Natural killer cell treated with Interleukin-12 subunit alpha and Interleukin-12 subunit beta and Interleukin-15 and Interleukin-18, amount 100 ng/mL, for 72 hours (primary cell): Measurements from ENCODE around the gene GRK6. TPM values are rescaled to one million over a fixed set of nuclear protein-coding genes. Genes with fewer than 3 reads are reported as not detected.
A peak's percentile ranks its signal among the peaks of the same experiment; 100 is the strongest.
"Not testable (repeated sequence)": the region's sequence is repeated elsewhere in the genome, so short reads cannot be mapped to it uniquely, and the experiment has no call there.

Source experiments
- ATAC-seq, 2 donors: fragments of 150-1000 bp; cut with Tn5 transposase in 1 of 2; sonication (Bioruptor Pico), chemical (Tn5 transposase) in 1 of 2; 2 replicates each; pipeline ENCODE4 v1.10.0; 2021
- DNase-seq: peaks from one replicate; pipeline ENCODE4 v3.0.0; 2022; ENCODE audit warnings: low spot score
- H3K27ac Mint-ChIP-seq, 2 donors: 1 replicate in 1 of 2; 2 replicates in 1 of 2; pipeline ENCODE4 v1.8.0; 2022; ENCODE audit warnings: mixed read lengths in 2 of 2, mild to moderate bottlenecking in 1 of 2, moderate library complexity in 1 of 2
- H3K27me3 Mint-ChIP-seq, 2 donors: 1 replicate in 1 of 2; 2 replicates in 1 of 2; pipeline ENCODE4 v1.8.0; 2022; ENCODE audit warnings: mixed read lengths in 2 of 2
- H3K36me3 Mint-ChIP-seq: one replicate; pipeline ENCODE4 v1.8.0; 2022; ENCODE audit warnings: mixed read lengths
- H3K4me1 Mint-ChIP-seq, 2 donors: 1 replicate in 1 of 2; 2 replicates in 1 of 2; pipeline ENCODE4 v1.8.0; 2022; ENCODE audit warnings: low read depth in 2 of 2, mixed read lengths in 2 of 2, mild to moderate bottlenecking in 1 of 2
- H3K4me3 Mint-ChIP-seq: one replicate; pipeline ENCODE4 v1.8.0; 2022; ENCODE audit warnings: mixed read lengths
- H3K9me3 Mint-ChIP-seq: 2 replicates; pipeline ENCODE4 v1.8.0; 2022; ENCODE audit warnings: mixed read lengths
- total RNA-seq, 2 donors: library from RNA; stranded (reverse); gene quantifications; one replicate each; pipeline ENCODE4 v1.2.3, GENCODE V29; 2022

GRK6 gene
- total RNA-seq, 2 donors from 2014 or later = 58.1 to 113 TPM

DNA sequence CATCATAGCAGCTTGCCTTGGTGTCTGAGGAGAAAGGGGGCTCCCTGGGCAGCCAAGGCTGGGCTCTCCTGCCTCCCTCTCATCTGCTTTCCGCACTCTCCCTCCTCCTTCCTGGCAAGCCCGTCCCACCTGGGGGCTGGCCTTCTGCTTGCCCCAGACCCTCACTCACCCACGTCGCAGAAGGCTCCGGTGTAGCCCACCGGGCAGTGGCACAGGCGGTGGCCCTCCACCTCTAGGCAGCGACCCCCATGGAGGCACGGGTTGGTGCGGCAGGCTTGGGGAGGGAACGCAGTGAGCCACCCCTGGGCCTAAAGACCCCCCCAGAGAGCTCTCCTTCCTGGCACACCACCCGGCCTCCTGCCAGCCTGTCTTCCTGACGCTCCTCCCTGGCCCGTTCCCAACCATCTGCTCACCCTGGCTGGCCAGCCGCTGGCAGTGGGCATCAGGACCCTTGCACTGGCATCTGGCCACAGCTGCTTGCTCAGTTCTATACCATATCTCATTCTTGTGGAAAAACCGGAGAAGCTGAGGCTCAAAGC lies 21.8 kb upstream of the GRK6 start:
- Mint-ChIP-seq H3K27me3 (peaks cover 10 to 13% of the 10 kb centered on the region in 2 donors), H3K36me3 (no peaks in the 10 kb centered on the region), H3K4me3 (peak overlapping the region; percentile 68), H3K27ac (no peak overlapping the region), H3K4me1 (peaks cover 43% of the 10 kb centered on the region in 2 donors), H3K9me3 (no peaks in the 10 kb centered on the region)
- DNase-seq (no peak), ATAC-seq (no peak)

DNA sequence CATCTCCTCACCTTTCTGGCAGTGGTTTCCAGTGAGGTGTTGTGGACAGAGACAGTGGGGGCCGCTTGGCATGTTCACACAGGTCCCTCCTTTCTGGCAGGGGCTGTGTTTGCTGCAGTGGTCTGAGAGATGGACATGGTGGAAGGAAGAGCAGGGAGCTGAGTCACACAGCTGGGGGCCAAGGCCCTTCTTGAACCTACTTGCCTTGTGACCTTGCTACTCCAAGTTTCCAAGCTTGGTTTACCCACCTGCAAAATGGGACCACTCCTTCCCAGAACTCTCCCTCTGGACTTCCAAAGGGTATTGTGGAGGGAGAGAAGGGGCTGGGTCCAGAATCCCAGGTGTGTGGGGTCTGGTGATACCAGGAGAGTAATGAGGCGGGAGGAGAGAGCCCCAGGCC lies 21.2 kb upstream of the GRK6 start:
- DNase-seq = no peak
- Mint-ChIP-seq H3K27ac (no peak overlapping the region), H3K4me3 (peak overlapping the region; percentile 68), H3K9me3 (no peaks in the 10 kb centered on the region), H3K4me1 (peaks cover 43 to 44% of the 10 kb centered on the region in 2 donors), H3K27me3 (peaks cover 10 to 13% of the 10 kb centered on the region in 2 donors), H3K36me3 (no peaks in the 10 kb centered on the region)
- no peak for ATAC-seq

DNA sequence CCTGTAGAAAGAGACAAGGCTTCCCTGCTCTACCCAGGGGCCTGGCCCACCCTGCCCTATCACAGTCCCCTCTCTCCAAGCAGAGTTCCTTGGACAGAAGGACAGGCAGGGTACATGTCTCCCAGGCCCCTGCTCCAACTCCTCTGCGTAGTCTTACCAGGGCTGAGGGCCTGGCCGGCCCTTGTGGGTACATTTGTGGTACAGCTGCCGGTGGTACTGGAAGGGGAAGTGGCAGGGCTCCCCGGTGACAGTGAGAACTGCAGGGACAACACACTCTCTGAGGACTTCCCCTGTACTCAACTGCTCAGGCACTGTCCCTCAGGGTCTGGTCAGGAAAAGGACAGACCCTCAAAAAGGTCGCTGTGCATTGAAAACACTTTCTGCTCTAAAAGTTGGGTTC lies 20.7 kb upstream of the GRK6 start:
- H3K27ac Mint-ChIP-seq = peak overlapping the region in 1 of 2 donors; percentile 47
- H3K36me3 Mint-ChIP-seq = no peaks in the 10 kb centered on the region
- DNase-seq (no peak), ATAC-seq (peak in 1 of 2 donors; percentile 26)
- no peaks in the 10 kb centered on the region for H3K9me3 Mint-ChIP-seq
- peaks cover 10 to 13% of the 10 kb centered on the region in 2 donors for H3K27me3 Mint-ChIP-seq
- peak overlapping the region; percentile 48 for H3K4me3 Mint-ChIP-seq
- H3K4me1 Mint-ChIP-seq = peaks cover 48 to 49% of the 10 kb centered on the region in 2 donors

DNA sequence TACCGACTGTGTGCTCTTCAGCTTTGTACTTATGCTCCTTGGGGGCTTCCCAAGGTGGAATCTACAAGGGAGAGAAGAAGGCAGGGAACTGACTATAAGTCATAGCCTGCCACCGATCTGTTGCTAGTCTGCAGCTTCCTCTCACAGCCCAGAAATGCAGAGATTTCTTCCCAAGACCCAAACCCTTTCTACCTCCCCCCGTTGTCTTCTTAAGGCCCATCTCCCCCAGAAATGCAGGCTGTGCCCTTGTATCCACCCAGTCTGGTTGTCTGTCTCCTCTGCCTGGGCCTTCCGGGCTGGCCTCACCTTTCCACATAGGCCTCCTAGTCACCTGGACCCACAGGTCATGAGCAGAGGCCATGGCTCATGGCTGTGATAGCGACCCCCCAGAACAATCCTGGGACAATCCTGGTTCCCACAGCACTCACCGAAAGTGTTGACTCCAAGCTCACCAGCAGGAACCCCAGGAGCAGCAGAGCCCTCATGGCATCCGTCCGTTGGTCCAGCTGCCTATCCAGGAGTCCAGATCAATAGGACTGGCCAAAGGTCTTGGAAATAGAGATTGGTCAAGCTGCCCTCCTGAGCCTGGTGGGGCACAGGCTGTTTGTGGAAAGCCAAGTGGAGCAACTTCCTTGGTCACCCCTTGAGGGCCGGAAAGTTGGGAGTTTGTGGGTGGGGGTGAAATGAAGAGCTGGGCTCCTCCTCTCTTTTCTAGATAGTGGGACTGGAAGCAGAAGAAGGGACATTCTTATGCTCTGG lies 17.3 kb upstream of the GRK6 start, which contains the start of gene F12:
F12 (minus strand) TSS at position 522 of the 759 bp plus-strand sequence; CDS start at position 485, 37 bp downstream.
- Mint-ChIP-seq H3K9me3 (no peaks in the 10 kb centered on the region), H3K4me3 (peak within 1 kb of the TSS; percentile 55), H3K36me3 (no peaks in the 10 kb centered on the region), H3K27ac (peak within 1 kb of the TSS; percentile 42 to 81), H3K4me1 (peaks cover 58 to 65% of the 10 kb centered on the region in 2 donors), H3K27me3 (no peaks in the 10 kb centered on the region)
- DNase-seq (no peak), ATAC-seq (no peak)

DNA sequence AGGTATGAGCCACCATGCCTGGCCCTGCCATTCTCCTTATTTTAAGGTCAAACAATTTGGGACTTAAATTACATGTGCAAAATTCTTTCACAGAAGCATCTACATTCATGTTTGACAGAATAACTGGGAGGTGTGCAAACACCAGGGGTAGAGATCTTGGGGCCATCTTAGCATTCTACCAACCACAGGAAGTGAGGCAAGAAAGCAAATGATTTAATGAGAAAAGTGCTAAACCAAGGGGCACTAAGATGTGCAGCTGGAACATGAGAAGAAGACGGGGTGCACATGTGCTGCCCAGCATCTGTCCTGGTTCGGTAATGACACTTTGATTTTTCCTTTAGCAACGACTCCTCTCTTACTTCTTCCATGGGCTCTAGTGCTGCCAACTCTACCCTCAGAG lies 15.9 kb upstream of the GRK6 start:
- H3K4me1 Mint-ChIP-seq = peaks cover 46 to 54% of the 10 kb centered on the region in 2 donors
- ATAC-seq = peak; percentile 70

DNA sequence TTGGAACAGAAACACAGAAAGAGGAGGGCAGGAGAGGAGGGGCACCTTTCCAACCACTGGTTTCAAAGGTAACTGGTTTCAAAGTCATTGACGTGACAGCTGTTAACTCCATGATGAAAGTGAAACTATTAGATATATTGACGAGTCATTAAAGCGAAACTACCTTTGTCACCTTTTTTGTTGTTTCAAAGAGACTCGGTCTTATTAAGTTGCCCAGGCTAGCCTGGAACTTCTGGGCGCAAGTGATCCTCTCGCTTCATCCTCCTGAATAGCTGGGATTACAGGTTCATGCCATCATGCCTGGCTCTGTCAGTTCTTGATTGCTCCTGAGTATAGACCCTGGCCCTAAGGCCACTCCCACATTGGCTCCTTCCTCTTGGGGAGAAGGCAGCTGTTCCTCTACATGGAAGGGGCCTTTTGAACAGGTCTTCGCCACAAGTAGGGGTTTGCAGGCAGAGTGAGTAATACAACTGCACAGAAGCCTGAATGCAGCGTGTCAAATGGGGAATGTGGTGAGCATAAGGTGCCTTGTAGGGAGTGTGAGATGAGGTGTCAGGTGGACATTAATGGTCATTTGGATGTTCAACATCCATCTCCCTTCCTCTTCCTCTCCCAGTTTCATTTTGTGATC lies 13.8 kb upstream of the GRK6 start:
- ATAC-seq (peak in 1 of 2 donors; percentile 57), DNase-seq (no peak)
- H3K36me3 Mint-ChIP-seq = no peaks in the 10 kb centered on the region
- H3K27ac Mint-ChIP-seq = peak overlapping the region; percentile 41 to 59
- H3K27me3 Mint-ChIP-seq = no peaks in the 10 kb centered on the region
- no peaks in the 10 kb centered on the region for H3K9me3 Mint-ChIP-seq
- H3K4me3 Mint-ChIP-seq = peak overlapping the region; percentile 62
- peaks cover 32 to 39% of the 10 kb centered on the region in 2 donors for H3K4me1 Mint-ChIP-seq

More for the DNA sequence above, 15.9 kb upstream of the GRK6 start:
- no peaks in the 10 kb centered on the region for H3K9me3 Mint-ChIP-seq
- peak overlapping the region; percentile 42 to 81 for H3K27ac Mint-ChIP-seq
- no peak for DNase-seq
- H3K27me3 Mint-ChIP-seq = no peaks in the 10 kb centered on the region
- no peaks in the 10 kb centered on the region for H3K36me3 Mint-ChIP-seq
- H3K4me3 Mint-ChIP-seq = peak overlapping the region; percentile 55

DNA sequence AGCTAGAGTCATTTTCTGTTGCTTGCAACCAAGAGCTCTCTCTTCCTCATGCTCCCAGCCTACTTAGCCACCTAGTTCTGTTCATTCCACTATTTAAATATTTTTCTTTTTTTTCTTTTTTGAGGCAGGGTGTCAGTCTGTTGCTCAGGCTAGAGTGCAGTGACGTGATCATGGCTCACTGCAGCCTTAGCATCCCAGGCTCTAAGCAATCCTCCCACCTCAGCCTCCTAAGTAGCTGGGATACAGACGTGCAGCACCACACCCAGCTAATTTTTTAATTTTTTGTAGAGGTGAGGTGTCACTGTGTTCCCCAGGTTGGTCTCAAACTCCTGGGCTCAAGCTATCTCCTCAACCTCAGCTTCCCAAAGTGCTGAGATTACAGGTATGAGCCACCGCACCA lies 12.0 kb upstream of the GRK6 start:
- H3K4me1 Mint-ChIP-seq = peaks cover 27 to 32% of the 10 kb centered on the region in 2 donors
- no peaks in the 10 kb centered on the region for H3K27me3 Mint-ChIP-seq
- no peaks in the 10 kb centered on the region for H3K36me3 Mint-ChIP-seq
- ATAC-seq (no peak), DNase-seq (no peak)
- H3K9me3 Mint-ChIP-seq = no peaks in the 10 kb centered on the region
- no peak overlapping the region for H3K4me3 Mint-ChIP-seq
- H3K27ac Mint-ChIP-seq = peak overlapping the region; percentile 4 to 33

GRCh38 chr5:177417081-177417480 lies 9.4 kb upstream of the GRK6 start:
- H3K4me1 Mint-ChIP-seq = peaks cover 11 to 19% of the 10 kb centered on the region in 2 donors
- H3K4me3 Mint-ChIP-seq, ATAC-seq, H3K9me3 Mint-ChIP-seq, DNase-seq, H3K27me3 Mint-ChIP-seq, H3K27ac Mint-ChIP-seq, H3K36me3 Mint-ChIP-seq: not testable (repeated sequence)

DNA sequence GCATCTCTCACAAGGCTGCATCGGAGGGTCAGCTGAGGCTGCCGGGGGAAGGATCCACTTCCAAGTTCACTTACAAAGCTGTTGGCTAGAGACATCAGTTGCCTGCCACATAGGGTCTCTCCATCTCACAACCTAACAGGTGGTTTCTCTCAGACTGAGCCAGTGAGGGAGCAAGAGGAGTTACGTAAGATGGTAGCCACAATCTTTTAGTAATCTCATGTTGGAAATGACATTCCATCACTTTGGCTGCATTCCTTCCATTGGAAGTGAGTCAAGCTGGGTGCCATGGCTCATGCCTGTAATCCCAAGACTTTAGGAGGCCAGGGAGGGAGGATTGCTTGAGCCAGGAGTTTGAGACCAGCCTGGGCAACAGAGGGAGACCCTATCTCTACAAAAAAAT lies 7.4 kb upstream of the GRK6 start:
- H3K27me3 Mint-ChIP-seq = no peaks in the 10 kb centered on the region
- DNase-seq = no peak
- ATAC-seq = no peak
- no peaks in the 10 kb centered on the region for H3K9me3 Mint-ChIP-seq
- no peak overlapping the region for H3K4me3 Mint-ChIP-seq
- H3K27ac Mint-ChIP-seq = no peak overlapping the region
- H3K36me3 Mint-ChIP-seq = no peaks in the 10 kb centered on the region
- peaks cover under 1 to 2% of the 10 kb centered on the region in 2 donors for H3K4me1 Mint-ChIP-seq

DNA sequence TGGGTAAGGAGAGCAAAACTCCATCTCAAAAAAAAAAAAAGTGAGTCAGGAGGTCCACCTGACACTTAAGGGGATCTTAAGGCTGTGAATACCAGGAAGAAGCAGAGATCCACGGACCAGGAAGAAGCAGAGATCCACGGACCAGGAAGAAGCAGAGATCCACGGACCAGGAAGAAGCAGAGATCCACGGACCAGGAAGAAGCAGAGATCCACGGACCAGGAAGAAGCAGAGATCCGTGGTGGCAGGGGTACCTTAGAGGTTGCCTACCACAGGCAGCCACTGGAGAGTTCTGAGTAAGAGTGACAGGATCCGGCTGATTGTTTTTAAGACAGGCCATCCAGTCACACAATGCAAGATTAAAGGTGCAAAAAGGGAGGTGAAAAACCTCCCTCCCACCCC lies 6.0 kb upstream of the GRK6 start:
- not testable (repeated sequence) for H3K9me3 Mint-ChIP-seq, ATAC-seq
- H3K4me1 Mint-ChIP-seq = peaks cover 9 to 12% of the 10 kb centered on the region in 2 donors

DNA sequence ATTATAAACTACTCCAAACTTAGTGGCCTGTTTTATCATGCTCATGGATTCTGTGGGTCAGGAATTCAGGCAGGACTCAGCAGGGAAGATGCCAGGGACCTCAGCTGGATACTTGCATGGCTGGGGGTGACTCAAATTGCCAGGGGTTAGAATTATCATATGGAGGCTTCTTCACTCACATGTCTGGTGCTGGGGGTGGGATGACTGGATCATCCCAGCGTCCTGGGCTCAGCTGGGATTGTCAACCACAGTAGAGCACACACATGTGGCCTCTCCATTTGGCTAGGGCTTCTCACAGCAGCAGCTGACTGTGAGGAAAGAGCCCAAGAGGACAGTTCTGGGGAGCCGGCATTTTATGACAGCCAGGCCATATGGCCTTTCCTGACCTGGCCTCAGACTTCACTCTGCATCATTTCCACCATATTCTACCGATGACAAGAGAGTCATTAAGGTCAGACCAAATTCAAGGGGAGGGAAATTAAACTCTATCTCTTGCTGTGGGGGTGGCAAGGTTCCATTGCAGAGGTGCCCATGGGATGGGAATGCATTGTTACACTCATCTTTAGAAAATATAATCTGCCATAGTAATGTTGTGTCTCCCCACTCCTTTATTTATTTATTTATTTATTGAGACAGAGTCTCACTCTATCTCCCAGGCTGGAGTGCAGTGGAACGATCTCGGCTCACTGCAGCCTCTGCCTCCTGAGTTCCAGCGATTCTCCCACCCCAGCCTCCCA lies 5.2 kb upstream of the GRK6 start:
- no peak for ATAC-seq
- Mint-ChIP-seq H3K27ac (no peak overlapping the region), H3K9me3 (no peaks in the 10 kb centered on the region), H3K4me3 (no peak overlapping the region), H3K27me3 (no peaks in the 10 kb centered on the region), H3K4me1 (peaks cover 12 to 19% of the 10 kb centered on the region in 2 donors), H3K36me3 (no peaks in the 10 kb centered on the region)
- no peak for DNase-seq

More for the DNA sequence above, 6.0 kb upstream of the GRK6 start:
- H3K27ac Mint-ChIP-seq, H3K36me3 Mint-ChIP-seq, H3K27me3 Mint-ChIP-seq, H3K4me3 Mint-ChIP-seq, DNase-seq: not testable (repeated sequence)

DNA sequence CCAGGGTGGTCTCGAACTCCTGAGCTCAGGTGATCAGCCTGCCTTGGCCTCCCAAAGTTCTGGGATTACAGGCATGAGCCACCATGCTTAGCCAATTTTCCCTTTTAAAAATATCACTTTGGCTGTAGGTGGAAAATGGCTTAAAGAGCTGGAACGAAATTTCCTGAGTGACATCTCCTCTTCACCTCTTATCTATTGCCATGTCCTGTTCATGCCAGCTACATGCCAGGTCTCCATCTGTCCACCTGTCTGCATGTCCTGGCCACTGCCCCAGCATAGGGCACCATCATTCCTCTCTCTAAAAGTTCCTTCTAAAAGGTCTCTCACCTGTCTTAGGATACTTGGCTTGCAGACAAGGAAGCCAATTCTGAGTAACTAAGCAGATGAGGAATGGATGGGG lies 2.8 kb upstream of the GRK6 start:
- Mint-ChIP-seq H3K27ac (peak overlapping the region in 1 of 2 donors; percentile 92), H3K4me3 (no peak overlapping the region), H3K36me3 (no peaks in the 10 kb centered on the region), H3K27me3 (no peaks in the 10 kb centered on the region), H3K9me3 (no peaks in the 10 kb centered on the region), H3K4me1 (peaks cover 21 to 30% of the 10 kb centered on the region in 2 donors)
- ATAC-seq = no peak
- DNase-seq = no peak

DNA sequence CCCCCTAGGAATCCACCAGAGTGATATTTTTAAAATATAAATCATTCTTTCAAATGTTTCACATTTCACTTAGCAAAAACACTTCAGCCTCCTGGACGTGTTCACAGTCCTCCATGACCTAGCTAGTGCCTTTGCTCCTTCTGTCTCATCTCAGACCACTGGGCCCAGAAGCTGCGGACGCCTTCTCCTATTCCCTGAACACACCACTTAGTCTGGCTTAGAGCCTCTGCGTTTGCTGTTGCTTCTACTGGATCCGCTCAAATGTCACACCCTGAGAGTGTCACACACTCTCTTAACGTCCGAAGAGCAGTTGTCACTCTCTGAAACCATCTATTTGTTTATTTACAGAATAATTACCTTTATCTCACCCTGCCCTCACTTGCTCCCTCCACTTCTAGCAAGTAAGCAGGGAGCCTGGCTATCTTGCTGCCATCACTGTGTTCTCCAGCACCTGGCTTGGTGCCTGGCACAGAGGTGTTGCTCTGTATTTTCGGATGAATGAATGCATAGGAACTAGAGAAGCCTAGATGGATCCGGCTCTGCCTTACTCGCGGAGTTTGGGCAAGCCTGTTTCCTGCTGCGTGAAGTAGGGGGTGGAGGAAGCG lies 1.2 kb upstream of the GRK6 start:
- Mint-ChIP-seq H3K9me3 (no peaks in the 10 kb centered on the region), H3K4me3 (peak overlapping the region; percentile 88), H3K36me3 (no peaks in the 10 kb centered on the region), H3K4me1 (peaks cover 36 to 46% of the 10 kb centered on the region in 2 donors), H3K27ac (peak overlapping the region; percentile 92), H3K27me3 (no peaks in the 10 kb centered on the region)
- DNase-seq = no peak
- no peak for ATAC-seq
